ENCODE measurements around the gene ATP7B. TPM values are rescaled to one million over a fixed set of nuclear protein-coding genes. Genes with fewer than 3 reads are reported as not detected.

The ATP7B gene
- total and polyA plus RNA-seq, 4 donors, result 0.75 to 9.8 (median 6.4) TPM

DNA sequence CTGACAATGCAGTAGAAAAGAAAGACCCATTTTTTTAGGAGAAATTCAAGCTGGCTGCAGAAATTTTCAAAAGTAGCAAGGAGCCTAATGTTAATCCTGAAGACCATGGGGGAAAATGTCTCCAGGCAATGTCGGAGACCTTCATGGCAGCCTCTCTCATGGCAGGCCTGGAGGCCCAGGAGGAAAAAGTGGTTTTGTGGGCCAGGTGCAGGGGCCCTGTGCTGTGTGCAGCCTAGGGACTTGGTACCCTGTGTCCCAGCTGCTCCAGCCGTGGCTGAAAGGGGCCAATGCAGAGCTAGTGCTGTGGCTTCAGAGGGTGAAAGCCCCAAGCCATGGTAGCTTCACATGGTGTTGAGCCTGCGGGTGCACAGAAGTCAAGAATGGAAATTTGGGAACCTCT, 5.0 kb upstream of the ATP7B start:
- Histone ChIP-seq H3K4me1 (ENCODE audit: control insufficient read depth in 1 of 2, insufficient read depth in 2 of 2, low read length in 2 of 2) (peaks cover 0 to 1% of the 10 kb centered on the region in 2 donors), H3K9me3 (ENCODE audit: control insufficient read depth, low read length) (no peaks in the 10 kb centered on the region), H3K27ac (ENCODE audit: low read depth in 1 of 2, low read length in 2 of 2) (no peak overlapping the region), H3K36me3 (ENCODE audit: control insufficient read depth in 1 of 2, insufficient read depth in 2 of 2, low read length in 1 of 2) (peaks cover 1 to 7% of the 10 kb centered on the region in 2 donors), H3K4me3 (ENCODE audit: low read length in 2 of 2) (no peak overlapping the region), H3K27me3 (ENCODE audit: control insufficient read depth in 1 of 2, insufficient read depth in 2 of 2, low read length in 1 of 2) (no peaks in the 10 kb centered on the region)
- ATAC-seq (ENCODE audit: low FRiP score) (no peak), DNase-seq (no peak)
- intact Hi-C loops (cut with DNase I), result loop anchor here in 1 of 2 donors (10.0 kb wide), 2 partner anchors 201 to 439 kb away; partner anchors contain the start of genes CKAP2 and VPS36
- 94 to 96% methylated on average over 3 of the region's 3 CpGs for WGBS, 2 donors

GRCh38 chr13:52012512-52012836, 1.2 kb upstream of the ATP7B start:
- DNase-seq (no peak), ATAC-seq (ENCODE audit: low FRiP score) (no peak)
- Histone ChIP-seq H3K27ac (ENCODE audit: low read depth in 1 of 2, low read length in 2 of 2) (no peak overlapping the region), H3K36me3 (ENCODE audit: control insufficient read depth in 1 of 2, insufficient read depth in 2 of 2, low read length in 1 of 2) (no peaks in the 10 kb centered on the region), H3K9me3 (ENCODE audit: control insufficient read depth, low read length) (no peaks in the 10 kb centered on the region), H3K4me3 (ENCODE audit: low read length in 2 of 2) (peak overlapping the region; percentile 96 to 99), H3K27me3 (ENCODE audit: control insufficient read depth in 1 of 2, insufficient read depth in 2 of 2, low read length in 1 of 2) (no peaks in the 10 kb centered on the region), H3K4me1 (ENCODE audit: control insufficient read depth in 1 of 2, insufficient read depth in 2 of 2, low read length in 2 of 2) (no peaks in the 10 kb centered on the region)
- intact Hi-C loops (cut with DNase I), result loop anchor here in 1 of 2 donors (10.0 kb wide), 2 partner anchors 198 to 442 kb away; partner anchors contain the start of genes CKAP2 and VPS36
- WGBS, 2 donors, result 0% methylated on average over 8 of the region's 8 CpGs

GRCh38 chr13:52011632-52012511, 622 bp upstream of the ATP7B start, which contains the start of gene ALG11:
Gene ALG11 (plus strand): TSS chr13:52012398. CDS start chr13:52012419, 21 bp downstream.
- Histone ChIP-seq H3K9me3 (ENCODE audit: control insufficient read depth, low read length) (no peaks in the 10 kb centered on the region), H3K36me3 (ENCODE audit: control insufficient read depth in 1 of 2, insufficient read depth in 2 of 2, low read length in 1 of 2) (no peaks in the 10 kb centered on the region), H3K4me1 (ENCODE audit: control insufficient read depth in 1 of 2, insufficient read depth in 2 of 2, low read length in 2 of 2) (no peaks in the 10 kb centered on the region), H3K27me3 (ENCODE audit: control insufficient read depth in 1 of 2, insufficient read depth in 2 of 2, low read length in 1 of 2) (no peaks in the 10 kb centered on the region), H3K4me3 (ENCODE audit: low read length in 2 of 2) (peak within 1 kb of the TSS; percentile 96 to 99), H3K27ac (ENCODE audit: low read depth in 1 of 2, low read length in 2 of 2) (no peak within 1 kb of the TSS)
- ATAC-seq (ENCODE audit: low FRiP score) (peak; percentile 100), DNase-seq (peak; percentile 100)
- intact Hi-C loops (cut with DNase I), result loop anchor here in 1 of 2 donors (10.0 kb wide), 2 partner anchors 197 to 443 kb away; partner anchors contain the start of genes CKAP2 and VPS36
- WGBS, 2 donors, result 0% methylated on average over 81 to 82 of the region's 82 CpGs

- 71 to 74% methylated on average over 6 of the region's 6 CpGs for WGBS, 2 donors
- DNase-seq, result no peak
- H3K36me3 ChIP-seq (ENCODE audit: control insufficient read depth in 1 of 2, insufficient read depth in 2 of 2, low read length in 1 of 2), result no peaks in the 10 kb centered on the region
- H3K27ac ChIP-seq (ENCODE audit: low read depth in 1 of 2, low read length in 2 of 2), result no peak overlapping the region
- intact Hi-C loops (cut with DNase I), result loop anchor here (5.0 to 10.0 kb wide), 3 partner anchors 195 to 553 kb away; partner anchors contain the start of genes CKAP2 (in 1 of the 2) and VPS36 (in 1 of the 2)
- H3K4me3 ChIP-seq (ENCODE audit: low read length in 2 of 2), result no peak overlapping the region
- H3K27me3 ChIP-seq (ENCODE audit: control insufficient read depth in 1 of 2, insufficient read depth in 2 of 2, low read length in 1 of 2), result no peaks in the 10 kb centered on the region
- H3K9me3 ChIP-seq (ENCODE audit: control insufficient read depth, low read length), result no peaks in the 10 kb centered on the region
- ATAC-seq (ENCODE audit: low FRiP score), result no peak
- H3K4me1 ChIP-seq (ENCODE audit: control insufficient read depth in 1 of 2, insufficient read depth in 2 of 2, low read length in 2 of 2), result no peaks in the 10 kb centered on the region
These were observed 1.3 kb downstream of the ATP7B start for GRCh38 chr13:52009946-52010345.

- no peak overlapping the region for H3K4me3 ChIP-seq (ENCODE audit: low read length in 2 of 2)
- no peak for ATAC-seq (ENCODE audit: low FRiP score)
- no peaks in the 10 kb centered on the region for H3K4me1 ChIP-seq (ENCODE audit: control insufficient read depth in 1 of 2, insufficient read depth in 2 of 2, low read length in 2 of 2)
- no peaks in the 10 kb centered on the region for H3K27me3 ChIP-seq (ENCODE audit: control insufficient read depth in 1 of 2, insufficient read depth in 2 of 2, low read length in 1 of 2)
- intact Hi-C loops (cut with DNase I), result loop anchor here in 1 of 2 donors (5.0 kb wide), 1 partner anchor 549 kb away; no protein-coding TSS in a partner anchor
- H3K27ac ChIP-seq (ENCODE audit: low read depth in 1 of 2, low read length in 2 of 2), result no peak overlapping the region
- H3K36me3 ChIP-seq (ENCODE audit: control insufficient read depth in 1 of 2, insufficient read depth in 2 of 2, low read length in 1 of 2), result no peaks in the 10 kb centered on the region
- 85% methylated on average over 8 of the region's 8 CpGs for WGBS, 2 donors
- no peak for DNase-seq
- H3K9me3 ChIP-seq (ENCODE audit: control insufficient read depth, low read length), result no peaks in the 10 kb centered on the region
These were observed 4.6 kb downstream of the ATP7B start for GRCh38 chr13:52006523-52007245.

DNA sequence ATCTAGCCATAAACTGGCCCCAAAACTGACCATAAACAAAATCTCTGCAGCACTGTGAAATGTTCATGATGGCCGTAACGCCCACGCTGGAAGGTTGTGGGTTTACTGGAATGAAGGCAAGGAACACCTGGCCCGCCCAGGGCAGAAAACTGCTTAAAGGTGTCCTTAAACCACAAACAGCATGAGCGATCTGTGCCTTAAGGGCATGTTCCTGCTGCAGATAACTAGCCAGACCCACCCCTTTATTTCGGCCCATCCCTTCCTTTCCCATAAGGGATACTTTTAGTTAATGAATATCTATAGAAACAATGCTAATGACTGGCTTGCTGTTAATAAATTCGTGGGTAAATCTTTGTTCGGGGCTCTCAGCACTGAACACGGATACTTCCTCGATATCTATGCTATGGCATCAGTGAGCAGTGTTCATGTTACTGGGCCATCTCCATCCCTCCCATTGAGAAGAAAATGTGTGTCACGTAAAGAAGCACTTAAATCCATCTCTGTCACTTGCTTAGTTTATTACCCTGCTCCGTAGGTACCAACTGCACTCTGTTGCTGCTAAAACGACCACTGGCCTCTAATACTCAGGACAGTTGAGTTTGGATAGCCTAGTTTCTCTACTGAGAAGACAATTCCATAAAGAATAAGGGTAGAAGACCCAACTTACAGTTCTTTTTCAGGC, 5.3 kb downstream of the ATP7B start:
- Histone ChIP-seq H3K9me3 (ENCODE audit: control insufficient read depth, low read length) (no peaks in the 10 kb centered on the region), H3K27me3 (ENCODE audit: control insufficient read depth in 1 of 2, insufficient read depth in 2 of 2, low read length in 1 of 2) (no peaks in the 10 kb centered on the region), H3K4me1 (ENCODE audit: control insufficient read depth in 1 of 2, insufficient read depth in 2 of 2, low read length in 2 of 2) (no peaks in the 10 kb centered on the region), H3K4me3 (ENCODE audit: low read length in 2 of 2) (no peak overlapping the region), H3K36me3 (ENCODE audit: control insufficient read depth in 1 of 2, insufficient read depth in 2 of 2, low read length in 1 of 2) (no peaks in the 10 kb centered on the region), H3K27ac (ENCODE audit: low read depth in 1 of 2, low read length in 2 of 2) (no peak overlapping the region)
- DNase-seq (no peak), ATAC-seq (ENCODE audit: low FRiP score) (no peak)
- WGBS, 2 donors, result 92 to 93% methylated on average over 13 of the region's 13 CpGs
- intact Hi-C loops (cut with DNase I), result loop anchor here in 1 of 2 donors (5.0 kb wide), 1 partner anchor 549 kb away; no protein-coding TSS in a partner anchor

DNA sequence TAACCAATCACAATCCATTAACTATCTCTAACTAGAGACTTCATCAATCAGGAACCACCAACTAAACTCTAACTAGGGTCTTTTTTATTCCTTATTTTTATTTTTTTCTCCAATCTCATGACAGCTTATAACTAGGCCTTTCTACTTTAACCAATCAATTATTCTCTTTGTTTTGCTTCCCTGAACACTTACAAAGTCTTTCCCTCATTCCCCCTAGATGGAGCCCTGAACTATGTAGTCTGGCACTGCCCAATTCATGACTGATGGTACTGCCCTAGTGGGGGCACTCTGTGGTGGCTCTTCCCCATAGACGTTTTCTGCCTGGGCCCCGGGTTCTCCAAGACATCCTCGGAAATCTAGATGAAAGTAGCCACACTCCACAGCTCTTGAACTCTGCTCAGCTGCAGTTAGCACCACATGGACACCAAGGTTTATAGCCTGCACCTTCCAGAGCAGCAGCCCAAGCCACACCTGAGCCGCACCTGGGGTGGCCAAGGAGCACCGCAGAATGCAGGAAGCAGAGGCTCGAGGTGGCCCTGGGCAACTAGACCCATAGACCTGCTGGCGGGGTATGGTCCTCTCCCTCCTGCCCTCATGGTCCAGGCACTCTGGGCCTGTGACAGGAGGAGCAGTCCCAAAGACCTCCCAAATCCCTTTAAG, 6.6 kb downstream of the ATP7B start:
- ATAC-seq (ENCODE audit: low FRiP score), result no peak
- H3K4me1 ChIP-seq (ENCODE audit: control insufficient read depth in 1 of 2, insufficient read depth in 2 of 2, low read length in 2 of 2), result no peaks in the 10 kb centered on the region
- H3K27me3 ChIP-seq (ENCODE audit: control insufficient read depth in 1 of 2, insufficient read depth in 2 of 2, low read length in 1 of 2), result no peaks in the 10 kb centered on the region
- no peaks in the 10 kb centered on the region for H3K9me3 ChIP-seq (ENCODE audit: control insufficient read depth, low read length)
- H3K36me3 ChIP-seq (ENCODE audit: control insufficient read depth in 1 of 2, insufficient read depth in 2 of 2, low read length in 1 of 2), result no peaks in the 10 kb centered on the region
- no peak for DNase-seq
- no peak overlapping the region for H3K27ac ChIP-seq (ENCODE audit: low read depth in 1 of 2, low read length in 2 of 2)
- H3K4me3 ChIP-seq (ENCODE audit: low read length in 2 of 2), result no peak overlapping the region
- intact Hi-C loops (cut with DNase I), result loop anchor here in 1 of 2 donors (5.0 kb wide), 2 partner anchors 123 to 547 kb away; partner anchors contain the start of gene NEK5
- 84 to 90% methylated on average over 7 of the region's 7 CpGs for WGBS, 2 donors

DNA sequence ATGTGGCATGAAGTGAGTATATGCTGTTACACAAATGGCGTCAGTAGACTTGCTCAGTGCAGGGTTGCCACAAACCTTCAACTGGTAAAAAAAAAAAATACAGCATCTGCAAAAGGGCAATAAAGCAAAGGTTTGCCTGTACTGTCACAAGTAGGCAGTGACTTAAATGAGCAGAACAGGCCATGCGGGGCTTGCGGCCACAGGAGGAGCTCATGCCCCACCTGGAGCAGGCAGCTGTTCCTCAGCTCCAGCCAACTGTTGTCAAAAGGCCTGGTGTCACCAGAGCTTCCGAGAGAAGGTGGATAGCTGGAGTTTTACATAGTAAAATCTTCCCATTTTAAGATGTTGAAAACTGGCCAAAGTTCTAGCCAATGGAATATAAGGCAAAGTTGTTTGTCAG, 7.7 kb downstream of the ATP7B start:
- no peaks in the 10 kb centered on the region for H3K4me1 ChIP-seq (ENCODE audit: control insufficient read depth in 1 of 2, insufficient read depth in 2 of 2, low read length in 2 of 2)
- no peaks in the 10 kb centered on the region for H3K27me3 ChIP-seq (ENCODE audit: control insufficient read depth in 1 of 2, insufficient read depth in 2 of 2, low read length in 1 of 2)
- H3K4me3 ChIP-seq (ENCODE audit: low read length in 2 of 2), result no peak overlapping the region
- 92 to 97% methylated on average over 4 of the region's 4 CpGs for WGBS, 2 donors
- no peaks in the 10 kb centered on the region for H3K9me3 ChIP-seq (ENCODE audit: control insufficient read depth, low read length)
- intact Hi-C loops (cut with DNase I), result loop anchor here in 1 of 2 donors (5.0 kb wide), 1 partner anchor 124 kb away; the partner anchor contains the start of gene NEK5
- no peak overlapping the region for H3K27ac ChIP-seq (ENCODE audit: low read depth in 1 of 2, low read length in 2 of 2)
- no peak for ATAC-seq (ENCODE audit: low FRiP score)
- no peaks in the 10 kb centered on the region for H3K36me3 ChIP-seq (ENCODE audit: control insufficient read depth in 1 of 2, insufficient read depth in 2 of 2, low read length in 1 of 2)
- no peak for DNase-seq
